Cardiac muscle cell (in vitro differentiated cells and primary cell): Measurements from ENCODE around the gene UQCRC2. TPM values are rescaled to one million over a fixed set of nuclear protein-coding genes. Genes with fewer than 3 reads are reported as not detected.
"Not testable (repeated sequence)": the region's sequence is repeated elsewhere in the genome, so short reads cannot be mapped to it uniquely, and the experiment has no call there.

ENCODE experiments used
- DNase-seq, 2 donors: peaks; one replicate each; pipeline versions ENCODE4 v3.0.0 to v3.0.0-alpha.2; 2010 to 2017; ENCODE audit warnings: low read depth in 1 of 2, low spot score in 1 of 2
- H3K27ac ChIP-seq: fragments of 200-600 bp; sonication (generic); 2 replicates; pipeline ENCODE4 v1.5.1; 2016
- H3K27me3 ChIP-seq: fragments of 200-600 bp; sonication (generic); 2 replicates; pipeline ENCODE4 v1.6.0; 2016; ENCODE audit warnings: control low read depth
- H3K36me3 ChIP-seq: fragments of 200-600 bp; sonication (generic); 2 replicates; pipeline ENCODE4 v1.5.1; 2016; ENCODE audit warnings: control low read depth
- H3K4me1 ChIP-seq: fragments of 200-600 bp; sonication (generic); 2 replicates; pipeline ENCODE4 v1.8.1; 2017; ENCODE audit warnings: low read depth, mild to moderate bottlenecking, mixed run types
- H3K4me3 ChIP-seq: fragments of 200-600 bp; sonication (generic); 2 replicates; pipeline ENCODE4 v1.5.1; 2016; ENCODE audit warnings: mild to moderate bottlenecking
- H3K9me3 ChIP-seq: fragments of 200-600 bp; sonication (generic); 2 replicates; pipeline ENCODE4 v1.5.1; 2017; ENCODE audit warnings: low read depth, mild to moderate bottlenecking, control low read depth
- polyA plus RNA-seq: library from polyadenylated mRNA; unstranded; fragments of >200 nt; fragmentation: Nextera tagmentation; extraction: Ambion mirVana; gene quantifications from 2 replicates; pipeline ENCODE4 v1.2.1, GENCODE V29; 2016
- total RNA-seq: library from RNA; depleted of rRNA; stranded (reverse); fragments of >200 nt; gene quantifications from 2 replicates; pipeline ENCODE4 v1.2.3, GENCODE V29; 2016
- TF ChIP-seq, protein P1 (sequence below): IDR thresholded peaks from 2 replicates; pipeline ENCODE4 v1.5.1; 2012; ENCODE audit warnings: low read depth, mild to moderate bottlenecking, low read length

The UQCRC2 gene
- total RNA-seq = 248 and 286 TPM in 2 replicates
- 338 and 400 TPM in 2 replicates for polyA plus RNA-seq

DNA sequence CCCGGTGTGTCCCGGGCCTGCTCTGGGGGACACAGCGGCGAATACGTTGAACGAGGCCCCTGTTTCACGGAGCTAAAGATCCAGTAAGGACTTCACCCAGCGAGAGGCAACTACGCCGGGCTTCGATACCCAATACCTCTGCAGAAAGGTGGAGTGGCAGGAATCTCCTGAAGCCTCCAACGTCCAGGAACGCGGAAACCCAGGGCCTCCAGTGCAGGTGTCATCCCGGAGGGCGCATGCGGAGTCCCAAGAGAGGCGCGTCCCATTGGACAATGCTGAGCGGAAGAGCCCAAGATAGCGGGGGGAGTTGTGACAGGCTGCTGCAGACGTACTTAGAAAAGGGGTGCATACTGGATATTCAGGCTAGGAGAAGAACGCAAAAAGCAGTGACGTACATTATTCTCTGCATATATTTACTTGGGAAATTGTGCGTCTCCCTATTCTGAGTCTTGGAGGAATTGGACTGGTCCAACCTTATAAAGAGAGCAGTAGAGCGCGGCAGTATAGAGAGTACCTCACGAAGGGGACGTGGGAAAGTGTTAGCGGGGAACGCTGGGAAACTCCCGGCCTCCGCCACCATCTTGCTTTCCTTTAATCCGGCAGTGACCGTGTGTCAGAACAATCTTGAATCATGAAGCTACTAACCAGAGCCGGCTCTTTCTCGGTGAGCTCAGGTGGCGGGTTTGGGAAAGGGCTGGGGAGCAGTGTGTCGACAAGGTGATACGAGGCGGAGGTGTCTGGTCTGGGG, at the start of gene UQCRC2:
TSS of gene UQCRC2 (plus strand) at position 569 of the 748 bp plus-strand sequence. CDS start at position 632, 63 bp downstream.
- TF ChIP-seq, protein P1, sequence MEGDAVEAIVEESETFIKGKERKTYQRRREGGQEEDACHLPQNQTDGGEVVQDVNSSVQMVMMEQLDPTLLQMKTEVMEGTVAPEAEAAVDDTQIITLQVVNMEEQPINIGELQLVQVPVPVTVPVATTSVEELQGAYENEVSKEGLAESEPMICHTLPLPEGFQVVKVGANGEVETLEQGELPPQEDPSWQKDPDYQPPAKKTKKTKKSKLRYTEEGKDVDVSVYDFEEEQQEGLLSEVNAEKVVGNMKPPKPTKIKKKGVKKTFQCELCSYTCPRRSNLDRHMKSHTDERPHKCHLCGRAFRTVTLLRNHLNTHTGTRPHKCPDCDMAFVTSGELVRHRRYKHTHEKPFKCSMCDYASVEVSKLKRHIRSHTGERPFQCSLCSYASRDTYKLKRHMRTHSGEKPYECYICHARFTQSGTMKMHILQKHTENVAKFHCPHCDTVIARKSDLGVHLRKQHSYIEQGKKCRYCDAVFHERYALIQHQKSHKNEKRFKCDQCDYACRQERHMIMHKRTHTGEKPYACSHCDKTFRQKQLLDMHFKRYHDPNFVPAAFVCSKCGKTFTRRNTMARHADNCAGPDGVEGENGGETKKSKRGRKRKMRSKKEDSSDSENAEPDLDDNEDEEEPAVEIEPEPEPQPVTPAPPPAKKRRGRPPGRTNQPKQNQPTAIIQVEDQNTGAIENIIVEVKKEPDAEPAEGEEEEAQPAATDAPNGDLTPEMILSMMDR = no peak
- Histone ChIP-seq H3K27me3 (no peaks in the 10 kb centered on the region), H3K9me3 (no peaks in the 10 kb centered on the region), H3K36me3 (peaks cover 11% of the 10 kb centered on the region), H3K4me1 (peaks cover 6% of the 10 kb centered on the region), H3K4me3 (peak within 1 kb of the TSS; percentile 99), H3K27ac (peak within 1 kb of the TSS; percentile 100)
- DNase-seq = peak; percentile 95

DNA sequence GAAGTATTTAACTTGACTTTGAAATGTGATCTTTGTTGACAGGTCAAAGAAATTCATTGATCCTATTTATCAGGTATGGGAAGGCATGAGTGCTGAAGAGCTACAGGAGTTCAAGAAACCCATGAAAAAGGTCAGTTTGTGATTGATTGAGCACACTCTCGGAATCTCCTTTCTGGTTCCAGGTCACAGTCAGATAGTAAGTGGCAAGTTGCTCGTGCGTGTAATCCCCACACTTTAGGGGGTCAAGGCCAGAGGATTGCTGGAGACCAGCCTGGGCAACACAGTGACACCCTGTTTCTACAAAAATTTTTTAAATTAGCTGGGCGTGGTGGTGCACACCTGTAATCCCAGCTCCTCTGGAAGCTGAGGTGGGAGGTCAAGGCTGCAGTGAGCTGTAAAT, 20.5 kb upstream of the UQCRC2 start:
- H3K27ac ChIP-seq, H3K36me3 ChIP-seq, H3K4me1 ChIP-seq, H3K27me3 ChIP-seq, DNase-seq, H3K4me3 ChIP-seq, H3K9me3 ChIP-seq: not testable (repeated sequence)

DNA sequence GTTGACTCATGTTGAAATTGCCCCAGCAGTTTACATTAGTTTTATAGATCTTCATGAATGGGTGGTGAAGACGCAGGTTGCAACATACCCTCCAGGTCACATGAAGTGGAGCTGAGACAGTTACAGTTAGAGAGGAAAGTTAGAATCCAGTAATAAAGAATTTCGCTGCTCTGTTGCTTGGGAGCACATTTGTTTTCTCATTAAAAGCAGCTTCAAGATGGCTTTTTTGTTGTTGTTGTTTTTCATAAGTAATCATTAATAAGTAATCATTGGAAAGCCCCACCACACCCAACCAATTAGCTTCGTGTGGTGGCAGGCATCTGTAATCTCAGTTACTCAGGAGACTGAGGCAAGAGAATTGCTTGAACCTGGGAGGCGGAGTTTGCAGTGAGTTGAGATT, 19.8 kb upstream of the UQCRC2 start:
- H3K27me3 ChIP-seq = peaks cover 11% of the 10 kb centered on the region
- H3K4me1 ChIP-seq, H3K4me3 ChIP-seq, H3K36me3 ChIP-seq, DNase-seq, H3K9me3 ChIP-seq, H3K27ac ChIP-seq: not testable (repeated sequence)

DNA sequence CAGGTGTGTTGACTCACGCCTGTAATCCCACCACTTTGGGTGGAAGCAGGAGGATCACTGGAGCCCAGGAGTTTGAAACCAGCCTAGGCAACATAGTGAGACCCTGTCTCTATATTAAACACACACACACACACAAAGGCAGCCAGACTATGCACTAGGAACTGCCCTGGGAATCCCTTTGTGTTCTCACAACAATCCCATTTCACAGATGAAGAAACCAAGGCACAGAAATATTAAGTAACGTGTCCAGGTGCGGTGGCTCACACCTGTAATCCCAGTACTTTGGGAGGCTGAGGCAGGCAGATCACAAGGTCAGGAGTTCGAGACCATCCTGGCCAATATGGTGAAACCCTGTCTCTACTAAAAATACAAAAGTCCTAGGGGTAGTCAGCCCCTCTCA, 19.4 kb upstream of the UQCRC2 start:
- H3K27me3 ChIP-seq = peaks cover 16% of the 10 kb centered on the region
- not testable (repeated sequence) for H3K27ac ChIP-seq, H3K4me3 ChIP-seq, H3K36me3 ChIP-seq, H3K4me1 ChIP-seq, H3K9me3 ChIP-seq, DNase-seq

DNA sequence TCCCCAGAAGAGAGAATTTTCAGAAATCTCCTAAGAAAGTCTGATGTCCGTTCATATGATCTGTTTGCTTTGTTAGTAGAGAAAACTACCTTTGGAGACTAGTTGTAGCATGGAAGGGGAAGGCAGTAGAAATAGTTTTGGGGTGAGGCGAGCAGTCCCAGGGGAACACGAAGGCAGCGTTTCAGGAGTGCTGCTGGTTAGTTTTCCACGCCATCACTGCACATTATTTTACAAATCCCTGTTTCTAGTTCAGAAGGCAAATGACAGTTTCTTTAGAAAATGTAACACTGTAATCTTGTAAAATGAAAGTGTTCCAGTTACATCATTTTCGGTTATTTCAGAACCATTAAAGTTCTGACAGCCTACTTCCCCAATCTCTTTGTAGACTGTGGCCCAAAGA, 16.9 kb upstream of the UQCRC2 start:
- H3K27me3 ChIP-seq = peaks cover 25% of the 10 kb centered on the region
- H3K9me3 ChIP-seq, H3K4me1 ChIP-seq, H3K4me3 ChIP-seq, H3K27ac ChIP-seq, H3K36me3 ChIP-seq, DNase-seq: not testable (repeated sequence)

DNA sequence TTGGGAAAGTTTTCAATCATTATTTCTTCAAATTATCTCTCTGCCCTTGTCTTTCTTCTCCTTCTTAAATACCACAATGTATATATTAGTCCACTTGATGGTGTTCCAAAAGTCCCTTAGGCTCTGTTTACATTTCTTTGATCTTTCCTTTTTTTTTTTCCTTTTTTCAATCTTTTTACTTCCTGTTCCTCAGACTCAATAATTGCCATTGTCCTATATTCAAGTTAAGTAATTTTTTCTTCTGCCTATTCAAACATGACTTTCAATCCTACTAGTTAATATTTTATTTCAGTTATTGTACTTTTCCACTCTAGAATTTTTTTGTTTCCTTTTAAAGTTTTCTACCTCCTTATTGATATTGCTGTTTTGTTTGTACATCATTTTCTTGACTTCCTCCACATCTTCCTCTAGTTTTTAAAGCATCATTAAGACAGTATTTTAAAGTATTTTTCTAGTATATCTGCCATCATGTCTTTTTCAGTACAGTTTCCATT, 15.8 kb upstream of the UQCRC2 start:
- Histone ChIP-seq H3K27ac (no peak overlapping the region), H3K9me3 (no peaks in the 10 kb centered on the region), H3K36me3 (no peaks in the 10 kb centered on the region), H3K4me3 (no peak overlapping the region), H3K27me3 (peaks cover 25% of the 10 kb centered on the region), H3K4me1 (no peaks in the 10 kb centered on the region)
- TF ChIP-seq, protein P1 = no peak
- DNase-seq = no peak

DNA sequence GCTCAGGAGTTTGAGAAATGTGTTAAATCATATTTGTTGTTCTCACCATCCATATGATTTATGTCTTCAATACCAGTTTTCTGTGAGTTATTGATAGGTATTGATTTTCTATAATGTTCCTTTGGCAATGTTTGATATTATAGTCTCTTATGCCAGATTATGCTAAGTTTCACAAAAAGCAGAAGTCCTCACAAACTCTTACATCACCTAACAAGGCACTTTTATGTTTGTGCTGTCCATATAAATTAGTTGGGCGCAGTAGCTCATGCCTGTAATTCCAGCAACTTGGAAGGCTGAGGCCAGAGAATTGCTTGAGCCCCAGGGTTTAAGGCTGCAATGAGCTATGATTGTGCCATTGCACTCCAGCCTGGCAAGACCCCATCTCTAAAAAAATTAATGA, 12.6 kb upstream of the UQCRC2 start:
- H3K4me1 ChIP-seq = no peaks in the 10 kb centered on the region

More for the DNA sequence above, 12.6 kb upstream of the UQCRC2 start:
- TF ChIP-seq, protein P1 = no peak
- no peak overlapping the region for H3K4me3 ChIP-seq
- no peaks in the 10 kb centered on the region for H3K9me3 ChIP-seq
- H3K27me3 ChIP-seq = peaks cover 28% of the 10 kb centered on the region
- H3K36me3 ChIP-seq = no peaks in the 10 kb centered on the region
- H3K27ac ChIP-seq = no peak overlapping the region
- no peak for DNase-seq
